Superior temporal gyrus (tissue), 1 donor: Measurements from ENCODE around the gene C19orf73.
A peak's percentile ranks its signal among the peaks of the same experiment; 100 is the strongest.

Experiments used
- DNase-seq: peaks from one replicate; pipeline ENCODE4 v3.0.0-alpha.2; 2016; ENCODE audit errors: extremely low spot score

C19orf73 gene

GRCh38 chr19:49101160-49101559, 17.8 kb downstream of the C19orf73 start:
- DNase-seq, result no peak

- DNase-seq, result no peak
Observed at GRCh38 chr19:49098795-49099194, 20.1 kb downstream of the C19orf73 start.

GRCh38 chr19:49097453-49098288, 21.3 kb downstream of the C19orf73 start:
- peak; percentile 89 for DNase-seq

GRCh38 chr19:49094505-49095482, 24.1 kb downstream of the C19orf73 start:
- DNase-seq, result peak; percentile 61

DNA sequence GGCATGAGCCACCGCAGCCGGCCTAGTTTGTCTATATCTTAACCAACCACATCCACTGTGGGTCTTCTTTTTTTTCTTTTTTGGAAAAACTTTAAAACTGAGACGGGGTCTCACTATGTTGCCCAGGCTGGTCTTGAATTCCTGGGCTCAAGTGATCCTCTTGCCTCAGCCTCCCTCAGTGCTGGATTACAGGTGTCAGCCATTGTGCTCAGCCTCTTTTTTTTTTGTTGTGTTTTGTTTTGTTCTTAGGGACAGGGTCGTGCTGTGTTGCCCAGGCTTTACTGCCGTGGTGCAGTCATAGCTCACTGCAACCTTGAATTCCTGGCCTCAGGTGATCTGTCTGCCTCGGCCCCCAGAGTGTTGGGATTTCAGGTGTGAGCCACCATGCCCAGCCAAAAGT, 26.3 kb downstream of the C19orf73 start:
- no peak for DNase-seq

DNA sequence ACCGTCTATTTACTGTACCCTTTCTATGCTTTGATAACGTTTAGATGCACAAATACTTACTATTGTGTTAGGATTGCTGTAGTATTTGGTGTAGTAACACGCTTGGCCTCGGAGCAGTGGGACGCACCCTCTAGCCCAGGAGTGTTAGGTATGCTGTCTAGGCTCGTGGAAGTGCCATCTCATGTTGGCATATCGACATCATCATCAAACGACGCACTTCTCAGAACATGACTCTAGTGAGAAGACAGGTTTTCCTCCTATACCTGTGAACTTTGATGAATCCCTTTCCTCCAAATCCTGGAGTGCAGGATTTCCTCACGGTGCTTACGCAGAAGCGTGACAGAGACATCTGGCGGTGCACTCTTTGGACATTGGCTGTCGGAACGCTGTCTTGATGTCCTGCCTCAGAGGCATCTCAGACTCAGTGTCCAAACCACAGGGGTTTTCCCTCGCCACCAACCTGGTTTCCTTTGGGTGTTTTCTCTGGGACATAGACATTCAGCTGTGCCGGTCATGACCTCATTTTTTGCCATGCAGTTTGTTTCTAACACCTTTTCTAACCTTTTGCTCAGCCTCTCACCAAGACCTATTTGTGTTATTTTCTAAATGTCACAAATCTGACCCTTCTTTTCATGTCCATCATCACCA, 27.4 kb downstream of the C19orf73 start:
- no peak for DNase-seq

DNA sequence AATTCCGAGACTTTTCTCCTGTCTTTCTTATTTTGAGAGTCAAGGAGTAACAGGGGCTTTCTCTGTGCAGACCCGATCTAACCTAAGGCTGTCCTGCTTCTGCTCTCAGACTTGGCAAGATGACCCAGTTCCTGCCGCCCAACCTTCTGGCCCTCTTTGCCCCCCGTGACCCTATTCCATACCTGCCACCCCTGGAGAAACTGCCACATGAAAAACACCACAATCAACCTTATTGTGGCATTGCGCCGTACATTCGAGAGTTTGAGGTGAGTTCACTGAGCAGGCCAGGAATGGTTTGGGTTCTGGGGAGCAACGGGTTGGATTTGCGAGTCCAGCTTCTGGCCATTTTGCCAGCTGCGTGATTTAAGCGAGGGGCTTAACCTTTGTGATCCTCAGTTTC, 32.6 kb downstream of the C19orf73 start:
- DNase-seq, result no peak

GRCh38 chr19:49085868-49086232, 33.1 kb downstream of the C19orf73 start:
- DNase-seq, result no peak

GRCh38 chr19:49085020-49085867, 33.7 kb downstream of the C19orf73 start, which contains the start of gene SNRNP70:
Gene SNRNP70 (plus strand): TSS chr19:49085451. CDS start chr19:49086415, 964 bp downstream.
- peak; percentile 99 for DNase-seq

- DNase-seq, result no peak
Observed at GRCh38 chr19:49084206-49085019, 34.5 kb downstream of the C19orf73 start.

DNA sequence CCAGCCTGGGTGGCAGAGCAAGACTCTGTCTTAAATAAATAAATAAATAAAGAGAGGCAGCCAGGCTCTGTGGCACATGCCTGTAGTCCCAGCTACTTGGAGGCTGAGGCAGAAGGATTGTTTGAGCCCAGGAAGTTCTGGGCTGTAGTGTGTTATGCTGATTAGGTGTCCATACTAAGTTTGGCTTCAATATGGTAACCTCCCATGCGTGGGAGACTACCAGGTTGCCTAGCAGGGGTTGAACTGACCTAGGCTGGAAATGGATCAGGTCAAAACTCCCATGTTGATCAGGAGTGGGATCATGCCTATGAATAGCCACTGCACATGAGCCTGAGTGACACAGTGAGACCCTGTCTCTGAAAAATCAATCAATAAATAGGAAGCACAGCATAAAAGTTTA, 37.7 kb downstream of the C19orf73 start:
- DNase-seq, result no peak

GRCh38 chr19:49080392-49080791, 38.6 kb downstream of the C19orf73 start:
- no peak for DNase-seq

DNA sequence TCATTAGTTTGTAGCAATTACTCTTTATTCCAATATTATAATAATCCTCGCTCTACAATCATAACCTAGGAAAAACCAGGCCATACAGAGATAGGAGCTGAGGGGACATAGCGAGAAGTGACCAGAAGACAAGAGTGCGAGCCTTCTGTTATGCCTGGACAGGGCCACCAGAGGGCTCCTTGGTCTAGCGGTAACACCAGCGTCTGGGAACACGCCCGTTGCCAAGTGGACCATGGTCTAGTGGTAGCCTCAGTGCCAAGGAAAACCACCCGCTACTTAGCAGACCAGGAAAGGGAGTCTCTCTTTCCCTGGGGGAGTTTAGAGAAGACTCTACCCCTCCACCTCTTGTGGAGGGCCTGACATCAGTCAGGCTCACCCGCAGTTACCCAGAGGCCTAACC, 44.1 kb downstream of the C19orf73 start:
- peak; percentile 49 for DNase-seq

- DNase-seq, result no peak
Observed at GRCh38 chr19:49073514-49074378, 45.2 kb downstream of the C19orf73 start.

- no peak for DNase-seq
Observed at GRCh38 chr19:49071860-49072547, 46.9 kb downstream of the C19orf73 start.

- no peak for DNase-seq
Observed at GRCh38 chr19:49070416-49070815, 48.5 kb downstream of the C19orf73 start.

DNA sequence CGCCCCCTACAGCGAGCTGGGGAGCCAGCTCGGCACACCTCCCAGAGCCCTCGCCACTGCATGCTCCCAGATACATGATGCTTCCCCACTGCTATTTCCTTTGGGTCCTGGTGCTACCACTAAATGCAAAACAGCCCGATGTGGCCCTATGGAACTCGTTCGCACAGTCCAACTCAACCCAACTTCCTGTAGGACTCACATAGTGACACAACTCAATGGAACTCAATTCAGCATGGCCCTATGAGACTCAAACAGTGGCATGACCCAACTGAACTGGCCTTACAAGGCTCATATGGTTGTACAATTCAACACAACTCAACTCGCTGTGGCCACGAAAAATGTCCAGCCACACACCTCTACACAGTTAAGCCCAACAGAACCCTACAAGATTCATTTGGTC, 49.9 kb downstream of the C19orf73 start:
- no peak for DNase-seq
